ENCODE data around the gene TCF21.
"Not testable (repeated sequence)": the region's sequence is repeated elsewhere in the genome, so short reads cannot be mapped to it uniquely, and the experiment has no call there.

TCF21 gene

DNA sequence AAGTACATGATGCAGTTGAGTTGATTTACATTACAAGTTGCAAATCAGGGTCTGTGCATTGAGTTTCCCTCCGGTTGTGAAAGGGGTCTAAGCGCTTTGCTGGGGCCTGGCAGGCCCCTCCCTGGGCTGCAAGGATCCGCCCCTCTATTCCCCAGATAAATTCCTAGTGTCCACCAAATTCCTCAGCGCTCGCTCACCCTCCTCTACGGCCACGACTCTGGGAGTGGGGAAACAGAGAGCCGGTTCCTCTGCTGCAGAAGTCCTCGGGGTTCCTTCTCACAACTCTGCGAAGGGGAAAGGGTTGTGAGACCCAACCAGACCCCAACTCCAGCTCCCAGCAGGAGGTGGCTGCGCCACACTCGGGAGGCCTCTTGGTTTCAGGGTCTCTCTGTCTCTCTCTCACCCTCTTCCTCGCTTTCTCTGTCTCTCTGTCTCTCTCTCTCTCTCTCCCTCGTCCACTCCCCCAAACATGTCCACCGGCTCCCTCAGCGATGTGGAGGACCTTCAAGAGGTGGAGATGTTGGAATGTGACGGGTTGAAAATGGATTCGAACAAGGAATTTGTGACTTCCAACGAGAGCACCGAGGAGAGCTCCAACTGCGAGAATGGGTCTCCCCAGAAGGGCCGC lies at the start of gene TCF21:
Gene TCF21, plus strand, starts transcription at position 185 of the 628 bp plus-strand sequence. Its CDS starts 285 bp downstream, at position 470.
- DNase-seq, result no peak

DNA sequence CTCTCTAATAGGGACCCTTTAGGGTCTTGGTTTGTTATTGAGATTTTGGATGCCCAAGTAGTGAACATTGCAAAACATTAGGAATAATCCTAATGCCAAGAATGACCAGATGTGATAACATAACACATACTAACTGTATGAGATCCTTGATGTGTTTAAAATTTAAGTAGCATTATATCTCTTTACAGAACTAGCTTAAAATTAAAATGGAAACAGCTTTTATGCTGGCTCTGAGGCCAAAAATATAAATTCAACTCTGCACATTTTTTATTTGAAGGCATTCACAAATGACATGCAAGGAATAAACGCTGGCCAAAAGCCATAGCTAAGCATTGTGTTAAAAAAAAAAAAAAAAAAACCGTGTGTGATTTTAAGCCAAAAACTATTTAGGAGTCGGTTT lies 47.7 kb upstream of the TCF21 start:
- DNase-seq, result no peak

- no peak for DNase-seq
These were observed 45.8 kb upstream of the TCF21 start for GRCh38 chr6:133843098-133843497.

DNA sequence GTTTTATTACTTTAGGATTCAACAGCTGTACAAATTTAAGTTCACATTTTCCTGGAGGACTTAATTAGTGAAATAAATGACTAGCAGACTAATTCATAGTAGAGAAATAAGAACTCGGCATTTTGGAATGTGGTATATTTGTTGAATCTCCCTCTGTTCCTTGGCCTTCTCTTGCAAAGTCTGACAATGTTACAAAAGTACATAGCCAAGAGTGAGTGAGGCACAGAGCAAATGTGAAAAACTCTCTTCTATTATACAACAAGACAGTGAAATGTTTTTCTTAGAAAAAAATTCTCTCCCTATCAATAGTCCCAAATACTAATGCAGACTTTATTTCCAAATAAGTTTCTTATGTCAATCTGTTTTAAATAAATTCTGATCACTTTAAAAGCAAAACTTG lies 44.2 kb upstream of the TCF21 start:
- DNase-seq, result no peak

DNA sequence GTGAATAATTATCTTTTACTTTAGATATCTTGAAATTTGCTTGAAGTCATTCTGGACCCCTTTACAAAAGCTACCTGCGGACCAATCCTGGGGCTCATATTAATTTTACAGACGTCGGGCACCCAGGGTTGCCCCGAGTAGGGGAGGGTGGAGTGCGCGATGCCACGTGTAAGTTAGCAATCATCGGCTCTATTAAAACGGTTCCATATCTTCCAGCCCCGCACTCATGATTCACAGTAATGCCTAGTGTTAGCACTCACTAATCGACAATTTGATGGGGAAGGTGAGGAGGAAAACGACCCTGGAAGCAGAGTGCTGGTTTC lies 34.9 kb upstream of the TCF21 start:
- no peak for DNase-seq

DNA sequence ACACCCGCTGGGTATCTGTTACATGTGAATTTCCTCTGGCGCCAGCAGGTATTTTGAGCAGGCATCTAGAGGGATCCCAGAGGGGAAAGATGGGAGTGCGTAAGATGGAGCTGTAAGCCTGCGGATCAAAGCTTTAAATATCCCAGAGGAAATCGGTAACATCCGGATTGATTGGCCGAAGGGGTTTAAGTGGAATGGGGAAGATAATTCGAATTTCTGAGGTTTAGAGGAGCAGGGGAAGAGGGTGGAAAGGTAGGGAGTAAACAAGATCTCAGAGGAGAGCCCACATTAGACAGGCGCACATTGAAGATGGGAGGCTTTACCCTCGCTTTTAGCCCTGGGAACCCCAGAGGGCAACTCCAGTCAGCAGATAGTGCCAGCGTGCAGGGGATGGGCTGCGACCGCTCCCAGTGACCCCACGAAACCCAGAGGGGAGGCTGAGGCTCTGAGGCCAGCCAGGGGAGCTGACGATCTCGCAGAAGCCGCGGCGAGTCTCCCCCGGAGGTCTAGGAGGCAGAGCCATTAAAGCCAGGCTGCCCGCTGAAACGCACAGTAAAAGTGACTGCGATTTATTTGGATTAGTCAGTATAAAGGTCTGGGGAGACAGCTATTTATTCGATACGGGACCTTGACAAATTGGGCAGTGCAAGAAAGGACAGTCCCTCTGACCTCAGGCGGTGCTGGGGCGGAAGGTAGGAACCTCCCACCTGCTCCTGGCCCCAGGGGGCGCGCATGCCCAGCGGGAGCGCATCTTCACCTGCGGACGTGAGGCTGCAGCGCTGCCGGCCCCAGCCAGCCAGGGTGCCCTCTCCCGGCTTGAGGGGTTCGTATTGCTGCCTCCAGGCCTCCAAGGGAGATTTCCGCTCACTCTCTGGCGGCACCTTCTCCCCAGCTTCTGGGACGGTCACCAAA lies 34.3 kb upstream of the TCF21 start:
- DNase-seq, result no peak

DNA sequence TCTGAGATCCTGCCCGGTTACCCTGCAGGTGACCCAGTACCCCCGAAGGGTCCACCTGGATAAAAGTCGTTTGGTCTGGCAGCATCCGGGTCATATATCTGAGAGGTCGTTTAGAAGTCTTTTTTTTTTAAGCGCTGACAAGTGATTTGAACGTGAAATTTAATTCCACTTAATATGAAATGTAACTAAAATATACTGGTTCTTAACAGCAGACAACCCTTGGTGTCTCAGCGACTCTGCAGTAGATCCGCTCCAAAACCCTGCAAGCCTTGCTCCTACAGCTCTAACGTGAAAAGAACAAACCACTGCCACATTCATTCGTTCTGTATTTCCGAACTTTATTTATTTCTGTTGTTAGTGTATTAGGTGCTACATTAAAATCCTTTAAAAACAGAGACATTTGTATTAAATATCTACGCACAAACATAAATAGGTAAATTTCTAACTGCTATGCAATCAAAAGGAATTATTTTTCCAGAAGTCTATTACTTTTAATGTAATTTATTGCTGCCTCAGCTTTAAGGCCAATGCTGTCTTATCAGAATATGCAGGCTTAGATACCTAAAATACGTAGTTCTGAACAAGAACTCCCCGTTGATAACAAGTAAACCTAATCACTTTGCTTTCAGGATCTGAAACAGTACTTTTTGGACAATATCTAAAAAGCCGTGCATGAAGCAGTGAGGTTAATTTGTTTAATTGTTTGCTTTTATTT lies 33.5 kb upstream of the TCF21 start:
- no peak for DNase-seq

DNA sequence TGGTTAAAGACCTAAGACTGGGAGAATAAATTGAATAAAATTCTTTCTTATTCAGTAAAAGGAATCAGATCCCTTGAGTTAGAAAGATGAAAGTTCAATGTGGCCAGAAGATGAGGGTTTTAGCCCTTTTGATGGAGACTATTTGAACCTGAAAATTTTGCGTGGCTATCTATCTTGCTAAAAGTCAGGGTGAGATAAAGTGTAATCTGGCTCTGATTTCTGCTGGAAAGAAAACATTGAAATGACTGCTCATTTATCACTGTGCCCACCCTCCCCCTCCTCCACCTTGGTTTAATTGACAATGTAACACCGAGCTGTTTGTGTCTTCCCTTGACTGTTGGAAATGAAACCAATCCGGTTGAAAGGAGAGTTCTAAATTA lies 32.9 kb upstream of the TCF21 start:
- no peak for DNase-seq

GRCh38 chr6:133856911-133857310 lies 32.0 kb upstream of the TCF21 start:
- DNase-seq, result no peak

DNA sequence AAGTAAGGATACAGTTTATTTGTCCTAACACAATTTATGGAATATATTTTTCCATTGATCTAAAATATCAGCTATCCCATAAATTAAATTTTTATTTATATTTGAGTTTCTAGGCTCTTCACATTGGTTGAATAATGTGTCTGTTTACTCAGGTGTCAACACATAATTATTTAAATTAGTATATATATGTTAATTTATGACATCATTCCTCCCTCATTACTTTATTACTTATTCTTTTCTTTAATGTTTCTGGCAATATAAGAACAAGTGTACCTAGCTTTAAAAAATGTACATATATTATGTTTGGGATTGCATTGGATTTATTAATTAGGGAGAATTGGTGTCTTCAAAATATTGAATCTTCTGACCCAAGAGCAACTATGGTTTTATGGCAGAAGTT lies 31.2 kb upstream of the TCF21 start:
- DNase-seq, result no peak

- not testable (repeated sequence) for DNase-seq
These were observed 27.6 kb upstream of the TCF21 start for GRCh38 chr6:133861337-133861736.

GRCh38 chr6:133863228-133863627 lies 25.7 kb upstream of the TCF21 start:
- no peak for DNase-seq

DNA sequence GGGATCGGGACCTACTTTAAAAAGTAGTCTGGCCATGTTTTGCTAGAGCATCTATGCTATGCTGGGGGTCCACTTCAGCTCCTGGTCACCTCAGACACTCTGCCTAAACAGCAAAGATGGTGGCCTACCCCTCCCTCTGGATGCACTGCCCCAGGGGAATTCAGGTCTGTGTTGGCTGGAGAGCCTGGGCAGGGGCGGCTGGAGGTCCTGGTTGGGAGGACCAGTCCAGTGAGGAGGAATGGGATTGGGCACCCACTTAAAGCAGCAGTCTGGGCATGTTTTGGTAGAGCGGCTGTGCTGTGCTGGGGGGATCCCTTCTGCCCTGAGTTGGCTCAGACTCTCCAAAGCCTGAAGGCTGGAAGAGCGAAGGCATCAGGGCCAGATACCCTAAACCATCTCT lies 23.2 kb upstream of the TCF21 start:
- no peak for DNase-seq

GRCh38 chr6:133871131-133871530 lies 17.8 kb upstream of the TCF21 start:
- DNase-seq, result no peak

GRCh38 chr6:133873538-133873937 lies 15.4 kb upstream of the TCF21 start:
- no peak for DNase-seq

DNA sequence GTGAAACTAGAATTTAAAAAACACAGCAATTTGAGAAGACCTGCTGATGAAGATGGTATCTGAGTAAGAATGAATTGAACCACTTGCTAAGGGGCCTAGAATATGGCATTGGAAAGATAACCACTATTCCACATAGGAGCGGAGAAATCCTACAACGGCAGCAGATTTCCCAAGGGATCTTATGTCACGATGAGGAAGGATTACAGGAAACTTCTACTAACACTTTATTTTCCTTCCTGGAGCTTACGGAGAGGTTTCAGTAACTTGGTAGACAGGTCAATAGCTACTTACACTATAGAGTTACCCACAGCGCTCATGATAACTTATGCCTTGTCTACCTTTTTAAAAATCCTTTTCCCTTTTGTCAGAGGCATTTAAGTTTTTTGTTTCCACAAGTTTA lies 11.8 kb upstream of the TCF21 start:
- no peak for DNase-seq

GRCh38 chr6:133880006-133880405 lies 8.9 kb upstream of the TCF21 start:
- DNase-seq, result no peak

DNA sequence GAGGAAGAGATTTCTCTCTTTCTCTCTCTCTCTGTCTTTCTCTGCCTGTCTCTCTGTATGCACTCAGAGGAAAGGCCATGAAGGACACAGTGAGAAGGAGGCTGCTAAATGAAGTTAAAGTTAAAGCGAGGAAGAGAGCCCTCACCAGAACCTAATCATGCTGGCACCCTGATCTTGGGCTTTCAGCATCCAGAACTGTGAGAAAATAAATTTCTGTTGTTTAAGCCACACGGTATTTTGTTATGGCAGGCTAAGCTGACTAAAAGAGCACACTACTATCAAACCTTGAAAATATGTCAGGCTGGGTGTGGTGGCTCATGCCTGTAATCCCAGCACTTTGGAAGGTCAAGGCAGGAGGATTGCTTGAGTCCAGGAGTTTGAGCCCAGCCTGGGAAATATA lies 8.0 kb upstream of the TCF21 start:
- DNase-seq, result no peak

DNA sequence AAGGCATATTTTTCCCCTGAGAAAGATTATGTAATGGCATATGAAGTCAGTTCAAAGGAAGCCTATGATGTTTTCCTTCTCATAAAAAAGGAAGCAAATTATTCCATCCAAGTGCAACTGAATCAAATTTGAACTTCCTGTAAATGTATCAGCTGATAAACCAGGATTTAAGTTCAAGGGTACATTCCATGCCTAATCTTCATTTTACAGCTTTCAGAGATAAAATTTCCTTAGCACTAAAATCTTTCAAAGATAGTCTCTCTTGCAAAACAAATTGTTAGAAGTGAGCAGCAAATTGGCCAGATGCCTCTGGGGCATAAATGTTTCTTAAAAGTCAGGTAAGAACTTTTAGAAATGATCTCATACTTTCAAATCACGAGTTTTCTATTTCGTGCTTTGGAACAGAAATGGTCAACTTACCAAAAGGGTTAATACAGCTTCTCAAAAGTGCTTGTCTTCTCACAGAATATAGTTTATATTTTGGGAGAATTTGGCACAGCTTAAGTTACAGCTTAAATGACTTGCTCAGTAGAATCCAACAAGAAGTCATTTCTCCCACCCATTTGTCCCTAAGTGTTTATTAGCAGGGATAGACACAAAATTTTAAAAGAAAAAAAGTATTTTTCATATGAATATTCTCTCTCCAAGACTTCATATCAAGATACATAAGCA lies 2.7 kb upstream of the TCF21 start:
- no peak for DNase-seq

DNA sequence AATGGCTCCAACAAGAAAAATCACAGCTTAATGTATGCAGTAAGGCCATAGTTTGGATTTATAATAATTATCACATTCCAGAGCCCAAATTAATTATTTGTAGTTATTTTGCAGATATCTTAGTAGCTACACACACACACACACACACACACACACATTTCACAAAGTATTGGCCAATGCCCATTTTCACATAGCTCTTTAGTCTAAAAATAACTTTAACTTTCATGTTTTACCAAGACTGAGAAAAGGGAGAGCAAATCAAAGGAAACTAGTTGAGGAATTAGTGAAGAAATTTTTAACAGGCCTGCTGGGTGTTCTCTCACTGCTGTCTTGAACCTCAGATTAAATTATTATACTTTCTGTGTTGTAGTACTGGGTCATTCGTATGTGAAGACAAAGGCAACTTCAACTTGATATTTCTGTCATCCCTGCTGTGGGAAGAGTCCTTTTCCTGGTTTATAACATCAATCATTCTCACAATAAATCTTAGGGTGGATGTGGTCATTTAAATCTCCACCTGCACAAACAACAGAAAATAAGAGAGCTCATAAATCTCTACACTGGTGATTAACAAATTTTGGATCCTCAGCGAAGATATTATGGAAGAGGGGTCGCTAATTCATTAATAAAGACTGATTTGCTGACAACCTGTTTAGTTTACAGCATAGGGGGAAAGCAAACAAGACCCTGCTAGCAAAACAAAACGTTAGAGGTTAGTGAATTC lies 1.6 kb upstream of the TCF21 start:
- DNase-seq, result no peak

- DNase-seq, result no peak
These were observed 1.1 kb upstream of the TCF21 start for GRCh38 chr6:133887880-133888230.

- no peak for DNase-seq
These were observed 867 bp downstream of the TCF21 start for GRCh38 chr6:133889557-133890403.
